ENCODE results near the gene PAPPA. TPM values are rescaled to one million over a fixed set of nuclear protein-coding genes. Genes with fewer than 3 reads are reported as not detected.

PAPPA gene
- total RNA-seq, 1 experiment from 2014 or later: not detected

DNA sequence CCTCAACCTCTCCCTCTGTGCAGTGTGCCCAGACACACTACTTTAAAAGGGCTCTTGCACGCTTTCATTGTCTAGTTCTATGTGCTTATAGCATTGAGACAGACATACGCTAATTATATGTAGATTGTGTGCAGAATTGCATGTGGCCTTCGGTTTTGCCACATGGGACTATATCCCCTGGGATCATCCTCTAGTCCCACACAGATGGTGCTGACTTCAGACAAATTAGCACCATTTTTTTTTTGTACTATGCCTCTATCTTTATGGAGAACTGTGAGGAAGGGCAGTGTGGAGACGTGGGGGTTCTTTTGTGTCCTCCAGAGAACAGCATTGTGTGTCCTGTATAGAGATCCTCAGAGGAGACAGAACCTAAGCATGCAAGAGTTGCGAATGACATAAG is 29.3 kb downstream of the PAPPA start:
- no peak for DNase-seq (ENCODE audit: low spot score)

DNA sequence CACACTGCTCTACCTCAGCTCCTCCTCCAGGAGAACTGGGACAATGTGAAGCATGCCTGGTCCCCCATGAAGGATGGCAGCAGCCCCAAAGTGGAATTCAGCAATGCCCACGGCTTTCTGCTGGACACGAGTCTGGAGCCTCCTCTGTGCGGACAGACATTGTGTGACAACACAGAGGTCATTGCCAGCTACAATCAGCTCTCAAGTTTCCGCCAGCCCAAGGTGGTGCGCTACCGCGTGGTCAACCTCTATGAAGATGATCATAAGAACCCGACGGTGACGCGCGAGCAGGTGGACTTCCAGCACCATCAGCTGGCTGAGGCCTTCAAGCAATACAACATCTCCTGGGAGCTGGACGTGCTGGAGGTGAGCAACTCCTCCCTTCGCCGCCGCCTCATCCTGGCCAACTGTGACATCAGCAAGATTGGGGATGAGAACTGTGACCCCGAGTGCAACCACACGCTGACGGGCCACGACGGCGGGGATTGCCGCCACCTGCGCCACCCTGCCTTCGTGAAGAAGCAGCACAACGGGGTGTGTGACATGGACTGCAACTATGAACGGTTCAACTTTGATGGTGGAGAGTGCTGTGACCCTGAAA is 34.1 kb downstream of the PAPPA start:
- DNase-seq (ENCODE audit: low spot score): no peak

DNA sequence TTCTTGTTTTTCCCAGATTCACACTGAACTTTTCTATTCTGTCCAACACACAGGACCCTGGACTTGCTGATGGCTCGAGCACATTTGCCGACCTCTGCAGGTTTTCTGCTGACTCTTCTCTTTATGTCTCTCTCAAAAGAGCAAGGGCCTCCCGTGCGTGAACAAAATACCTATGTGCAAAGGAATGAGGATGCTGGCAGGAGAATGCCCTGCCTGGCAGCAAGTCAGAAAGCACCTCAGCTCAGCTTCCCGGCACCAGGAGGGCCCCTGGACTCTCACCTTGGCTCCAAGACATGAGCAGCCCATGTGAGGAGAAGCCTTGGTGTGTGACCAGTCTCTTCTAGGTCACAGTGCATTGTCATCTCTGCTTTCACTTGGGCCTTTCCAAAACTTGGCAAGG is 36.1 kb downstream of the PAPPA start:
- DNase-seq (ENCODE audit: low spot score): no peak

DNA sequence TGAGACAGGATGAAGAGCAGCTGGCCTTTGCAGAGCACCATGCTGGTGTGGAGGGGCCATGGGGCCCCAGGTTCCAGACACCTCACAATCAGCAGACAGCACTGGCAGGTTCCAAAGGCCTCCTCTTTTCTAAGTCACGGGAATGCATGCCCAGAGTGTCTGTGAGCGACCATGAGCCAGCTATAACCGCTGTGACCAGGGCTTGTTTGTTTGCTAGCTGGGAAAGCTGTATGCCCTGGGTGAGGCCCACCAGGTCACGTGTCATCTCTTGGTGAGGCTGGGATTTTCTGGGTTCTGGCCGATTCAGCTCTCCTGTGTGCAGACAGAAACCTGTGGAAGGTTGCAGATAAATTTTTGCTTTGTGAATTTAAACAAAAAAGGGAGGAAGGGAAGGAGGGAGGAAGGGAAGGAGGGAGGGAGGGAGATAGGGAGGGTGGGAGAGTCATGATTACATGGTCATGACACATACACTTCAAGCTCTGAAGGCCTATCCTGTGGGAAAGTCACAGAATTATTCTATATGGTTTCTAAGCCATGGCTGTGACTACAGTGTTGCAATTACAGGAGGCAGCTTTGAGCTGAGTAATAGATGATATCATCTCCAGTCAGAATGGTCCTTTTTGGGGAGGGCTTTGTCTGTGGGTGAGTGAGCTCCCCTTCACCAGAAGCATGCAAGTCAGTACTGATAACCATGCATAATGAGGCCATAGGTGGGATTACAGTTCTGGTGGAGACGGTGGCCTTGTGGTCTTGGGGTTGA is 37.2 kb downstream of the PAPPA start:
- DNase-seq (ENCODE audit: low spot score): peak; percentile 47

DNA sequence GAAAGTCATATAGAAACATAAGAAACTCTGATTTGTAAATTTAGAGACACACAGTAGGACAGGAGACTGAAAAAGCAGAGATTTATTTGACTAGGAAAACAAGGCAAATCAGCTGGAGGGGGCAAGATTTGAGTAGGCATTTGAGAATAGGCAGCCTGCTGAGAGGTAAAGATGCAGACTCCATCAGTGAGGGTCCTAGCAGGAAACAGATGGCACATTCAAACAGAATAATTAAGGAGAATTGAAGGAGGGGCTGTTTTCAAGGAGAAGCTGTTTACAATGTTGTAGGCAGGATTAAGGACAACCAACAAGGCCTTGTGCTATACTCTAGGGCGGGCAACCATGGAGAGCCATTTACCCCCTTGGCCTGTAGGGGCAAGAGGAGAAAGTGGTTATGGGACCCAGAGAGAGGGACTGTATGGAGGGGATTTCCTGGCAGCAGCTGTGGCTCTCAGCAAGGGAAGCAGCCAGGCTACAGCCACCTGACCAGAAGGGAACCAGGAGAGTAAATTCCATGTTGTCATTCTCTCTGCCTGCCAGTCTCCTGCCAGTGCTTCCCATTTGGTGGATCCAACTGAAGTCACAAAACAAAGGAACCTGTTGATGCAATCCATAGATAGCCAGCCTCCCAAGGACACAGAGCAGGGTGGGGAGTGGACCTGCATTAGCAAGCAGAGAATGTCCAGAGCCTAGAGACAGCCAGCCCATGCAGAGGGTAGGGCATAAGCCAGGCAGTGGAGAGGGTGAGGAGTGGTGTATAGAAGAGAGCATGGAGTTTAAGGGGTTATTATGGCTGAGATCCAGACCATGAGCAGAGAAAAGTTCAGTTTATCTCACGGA is 38.2 kb downstream of the PAPPA start:
- DNase-seq (ENCODE audit: low spot score): no peak

DNA sequence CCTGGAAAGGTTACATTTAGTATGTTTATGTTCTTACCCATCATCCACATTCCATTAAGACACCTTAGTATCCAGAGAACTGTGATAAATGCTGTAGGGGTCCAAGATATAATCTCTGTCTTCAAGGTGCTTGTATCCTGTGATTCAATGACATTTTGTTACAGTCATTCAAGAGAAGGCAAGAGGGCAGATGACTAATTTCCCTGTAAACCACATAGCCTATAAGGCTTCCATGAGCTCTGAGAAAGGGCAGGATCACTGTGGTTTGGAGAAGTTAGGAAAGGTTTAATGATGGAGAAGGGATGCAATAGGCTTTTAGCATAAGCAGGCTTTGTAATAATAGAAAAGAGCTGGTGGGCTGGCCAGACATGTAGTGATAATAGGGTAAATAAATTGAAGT is 40.0 kb downstream of the PAPPA start:
- peak; percentile 59 for DNase-seq (ENCODE audit: low spot score)

DNA sequence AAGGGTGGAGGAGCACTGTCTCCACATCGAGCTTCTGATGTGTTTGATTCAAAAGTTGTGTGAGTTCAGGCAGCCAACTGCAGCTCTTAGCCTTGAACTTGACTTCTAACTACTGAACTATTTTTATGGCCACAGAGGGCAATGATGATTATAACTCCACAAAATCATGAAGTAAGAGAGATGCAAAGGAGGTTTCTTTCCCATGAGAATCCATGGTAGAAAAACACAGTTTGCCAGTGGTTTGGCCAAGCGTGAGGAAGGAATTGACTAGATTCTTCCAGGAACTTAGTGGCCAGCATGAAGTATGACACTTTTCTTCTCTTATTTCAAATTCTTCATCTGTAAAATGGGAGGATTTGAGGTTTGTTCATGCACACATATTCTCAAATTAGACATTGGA is 43.2 kb downstream of the PAPPA start:
- no peak for DNase-seq (ENCODE audit: low spot score)

DNA sequence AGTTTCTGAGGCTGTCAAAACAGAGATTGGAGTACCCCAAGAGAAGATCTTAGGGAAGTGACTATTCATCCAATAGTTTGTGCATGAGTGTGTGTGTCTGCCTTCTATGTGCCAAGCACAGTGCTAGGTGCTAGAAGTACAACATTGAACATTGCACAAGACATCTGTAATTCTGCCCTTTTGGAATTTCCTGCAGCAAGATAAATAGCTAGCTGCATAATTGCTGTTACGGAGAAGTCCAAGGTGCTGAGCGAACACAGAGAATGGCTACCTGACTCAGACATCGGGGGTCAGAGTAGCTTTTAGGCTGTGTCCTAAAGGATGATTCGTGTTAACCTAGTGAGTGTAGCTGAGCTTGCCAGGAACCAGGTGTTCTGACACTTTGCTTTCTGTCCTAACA is 44.8 kb downstream of the PAPPA start:
- no peak for DNase-seq (ENCODE audit: low spot score)

DNA sequence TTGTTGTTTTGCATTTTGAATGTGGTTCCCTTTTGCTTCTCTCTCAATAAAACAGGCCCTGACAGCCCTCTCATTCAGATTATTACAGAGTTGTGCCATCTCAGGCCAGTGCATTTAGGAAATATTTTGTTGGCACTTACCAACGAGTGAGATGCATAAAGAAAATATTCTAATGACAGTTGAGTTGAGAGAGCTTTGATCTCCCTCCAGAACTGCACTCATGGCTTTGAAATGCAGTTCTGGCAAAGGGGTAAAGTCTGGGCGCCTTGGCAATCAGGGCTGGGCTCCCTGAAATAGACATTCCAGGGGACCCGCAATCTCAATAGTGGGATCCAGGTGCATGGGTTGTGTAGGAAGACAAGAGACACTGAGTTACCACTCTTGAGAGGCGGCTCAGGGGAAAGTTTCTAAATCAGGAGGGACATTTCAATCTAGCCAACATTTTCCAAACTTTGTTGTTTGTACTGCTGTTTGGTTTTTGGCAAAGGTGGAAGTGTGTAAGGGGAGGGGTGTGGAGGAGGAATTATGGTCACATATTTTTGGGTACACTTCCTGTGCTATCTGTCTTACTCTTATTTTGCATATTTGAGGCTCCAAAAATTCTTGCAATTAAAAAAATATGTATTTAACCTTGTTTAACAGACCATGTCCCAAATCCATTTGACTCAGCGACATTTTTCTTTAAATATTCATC is 48.8 kb downstream of the PAPPA start:
- no peak for DNase-seq (ENCODE audit: low spot score)

DNA sequence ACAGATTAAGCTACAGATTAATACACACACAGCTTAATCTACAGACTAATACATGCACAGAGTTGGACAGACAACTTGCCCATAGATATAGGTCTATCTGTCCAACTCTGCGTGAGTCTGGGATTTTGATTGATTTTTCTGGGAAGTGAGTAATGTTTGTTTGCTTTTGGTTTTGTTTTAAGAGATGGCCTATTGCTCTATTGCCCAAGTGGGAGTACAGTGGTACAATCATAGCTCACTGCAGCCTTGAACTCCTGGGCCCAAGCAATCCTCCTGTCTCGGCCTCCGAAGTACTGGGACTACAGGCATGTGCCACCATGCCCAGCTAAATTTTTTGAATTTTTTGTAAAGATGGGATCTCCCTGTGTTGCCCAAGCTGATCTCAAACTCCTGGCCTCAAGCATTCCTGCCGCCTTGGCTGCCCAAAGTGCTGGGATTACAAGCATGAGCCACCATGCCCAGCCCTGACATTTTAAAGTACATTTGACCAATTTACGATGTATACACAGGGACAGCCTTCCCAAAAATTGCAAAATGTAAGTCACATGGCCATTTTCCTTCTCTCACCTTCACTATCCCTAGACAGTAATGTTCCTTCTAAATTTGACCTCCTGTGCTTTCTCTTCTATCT is 50.8 kb downstream of the PAPPA start:
- no peak for DNase-seq (ENCODE audit: low spot score)

DNA sequence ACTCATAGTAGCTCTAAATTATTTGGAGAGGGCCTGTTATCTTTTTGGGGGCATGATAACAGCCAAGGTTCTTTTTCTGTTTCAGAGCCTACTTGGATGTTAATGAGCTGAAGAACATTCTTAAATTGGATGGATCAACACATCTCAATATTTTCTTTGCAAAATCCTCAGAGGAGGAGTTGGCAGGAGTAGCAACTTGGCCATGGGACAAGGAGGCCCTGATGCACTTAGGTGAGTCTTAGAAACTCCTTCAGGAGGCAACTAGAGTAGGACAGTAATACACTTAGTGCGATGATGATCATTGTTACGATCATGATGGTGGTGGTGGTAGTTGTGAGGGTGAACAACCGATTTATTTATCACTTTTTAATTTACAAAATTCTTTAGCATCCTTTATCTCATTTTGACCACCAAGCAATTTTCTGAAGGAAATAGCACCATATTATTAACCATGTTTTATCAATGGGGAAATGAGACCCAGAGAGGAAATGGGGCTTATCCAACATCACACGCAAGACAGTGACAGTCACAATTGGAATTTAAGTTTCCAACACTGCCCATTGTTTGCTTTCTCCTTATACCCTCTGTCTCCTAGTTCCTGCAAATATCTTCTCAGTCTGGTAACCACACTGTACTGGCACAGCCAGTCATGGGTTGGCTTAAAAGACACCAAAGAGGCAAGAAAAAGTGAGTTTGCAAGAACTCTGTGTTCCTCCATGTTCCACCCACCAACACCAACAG is 54.0 kb downstream of the PAPPA start:
- DNase-seq (ENCODE audit: low spot score): no peak

DNA sequence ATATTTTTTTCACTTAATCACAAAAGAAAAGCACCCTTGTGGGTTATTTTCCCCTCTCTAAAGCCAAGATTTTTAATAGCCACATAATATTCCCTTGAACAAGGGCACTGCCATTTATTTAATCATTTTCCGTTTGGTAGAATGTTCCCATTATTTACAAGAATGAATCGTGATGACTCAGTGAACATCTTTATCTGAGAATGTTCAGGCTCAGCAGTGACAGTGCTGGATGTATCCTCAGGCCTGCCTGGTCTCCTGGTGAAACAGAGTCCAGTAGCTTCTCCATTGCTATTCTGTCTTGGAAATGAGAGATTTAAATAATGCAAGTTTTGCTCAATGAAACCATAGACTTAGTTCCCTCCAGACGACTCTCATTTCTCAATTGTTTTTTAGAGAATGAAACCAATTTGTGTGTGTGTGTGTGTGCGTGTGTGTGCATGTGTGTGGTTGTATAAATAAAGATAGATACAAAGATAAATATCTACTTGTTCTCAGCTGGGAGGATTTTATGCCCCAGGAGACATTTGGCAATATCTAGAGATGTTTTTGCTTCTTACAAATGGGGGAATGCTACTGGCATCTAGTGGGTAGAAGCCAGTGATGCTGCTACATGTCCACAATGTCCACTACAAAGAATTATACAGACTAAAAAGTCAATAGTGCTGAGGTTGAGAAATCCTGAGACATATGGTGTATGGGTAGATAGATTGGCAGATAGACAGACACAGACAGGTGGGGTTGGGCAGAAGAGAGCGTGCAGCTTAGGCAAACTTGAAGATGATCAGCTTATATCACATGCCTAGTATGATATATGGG is 55.0 kb downstream of the PAPPA start:
- no peak for DNase-seq (ENCODE audit: low spot score)

DNA sequence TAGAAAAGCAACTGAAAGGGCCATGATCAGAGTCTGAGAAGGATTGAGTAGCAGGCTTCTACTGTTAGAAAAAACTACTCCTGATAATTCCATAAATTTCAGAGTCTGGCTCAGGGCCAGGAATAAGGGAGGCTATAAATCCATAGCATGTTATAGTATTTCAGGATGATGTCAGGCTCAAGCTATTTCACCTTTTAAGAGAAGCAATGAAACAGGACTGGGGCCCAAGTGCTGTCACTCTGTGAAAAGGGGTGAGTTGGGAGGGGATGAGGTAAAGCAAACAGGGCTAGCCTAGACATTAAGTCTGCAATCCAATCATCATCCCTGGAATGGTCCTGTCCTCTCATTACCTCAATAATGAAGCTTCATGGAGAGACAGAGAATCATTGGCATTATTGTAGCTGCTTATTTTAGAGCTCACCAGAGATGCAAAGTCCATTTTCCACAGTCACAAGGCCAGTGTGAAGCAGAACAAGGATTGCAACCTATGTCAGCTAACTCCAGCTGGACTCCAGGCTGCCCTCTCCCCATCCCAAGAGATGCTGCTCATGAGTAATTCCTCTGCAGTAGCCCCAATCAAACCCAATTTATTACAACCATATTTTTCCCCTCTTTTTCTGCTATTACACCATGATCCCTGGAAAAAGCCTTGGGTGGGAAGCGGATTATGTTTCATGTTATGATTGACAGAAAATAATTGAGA is 56.0 kb downstream of the PAPPA start:
- DNase-seq (ENCODE audit: low spot score): no peak

DNA sequence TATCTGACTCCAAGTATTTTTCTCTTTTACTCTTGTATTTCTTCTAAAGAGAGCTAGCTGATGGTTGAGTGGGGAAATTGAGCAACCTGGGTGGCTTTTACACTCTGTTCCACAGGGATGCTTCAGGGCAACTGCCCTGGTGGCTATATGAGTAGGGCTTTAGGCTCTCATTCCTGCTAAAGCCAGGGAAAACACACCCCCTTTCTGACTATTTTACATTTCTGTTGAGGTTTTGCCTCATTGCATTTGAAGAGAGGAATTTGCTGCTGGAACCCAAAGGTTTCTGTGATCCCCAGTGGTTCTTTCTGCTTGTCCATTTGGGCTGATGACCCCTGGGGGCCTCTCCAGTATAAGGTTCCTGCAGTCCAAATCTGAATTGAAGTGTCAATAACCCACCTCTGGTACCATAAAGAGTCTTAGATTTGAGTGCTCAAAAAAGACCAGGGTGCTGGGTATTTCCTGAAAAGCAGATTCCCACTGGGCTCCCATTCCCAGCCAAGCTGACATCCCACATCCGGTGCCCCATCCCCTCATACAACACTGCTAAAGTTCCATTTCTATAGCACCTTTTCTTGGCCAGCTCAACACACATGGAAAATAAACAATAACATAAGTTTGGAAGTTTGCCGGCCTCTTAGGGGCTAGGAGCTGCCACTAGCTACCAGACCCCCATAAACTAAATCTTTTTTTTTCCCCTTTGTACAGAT is 59.5 kb downstream of the PAPPA start:
- no peak for DNase-seq (ENCODE audit: low spot score)

DNA sequence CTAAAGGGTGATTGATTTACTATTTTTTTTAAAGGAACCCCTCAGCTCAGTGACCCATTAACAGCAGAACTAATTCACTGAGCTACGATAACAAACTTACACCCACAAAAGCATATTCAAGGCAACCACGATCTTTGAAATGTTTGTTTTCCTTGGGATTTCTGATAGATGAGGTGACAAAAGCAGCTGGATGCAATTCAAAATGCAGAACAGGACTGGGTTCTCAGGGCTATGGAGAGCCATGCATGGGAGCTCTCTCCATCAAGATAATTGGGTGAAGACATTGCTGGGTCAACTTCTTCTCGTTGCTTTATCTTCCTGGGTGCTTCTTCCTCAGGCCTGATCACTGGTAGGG is 60.1 kb downstream of the PAPPA start:
- no peak for DNase-seq (ENCODE audit: low spot score)

DNA sequence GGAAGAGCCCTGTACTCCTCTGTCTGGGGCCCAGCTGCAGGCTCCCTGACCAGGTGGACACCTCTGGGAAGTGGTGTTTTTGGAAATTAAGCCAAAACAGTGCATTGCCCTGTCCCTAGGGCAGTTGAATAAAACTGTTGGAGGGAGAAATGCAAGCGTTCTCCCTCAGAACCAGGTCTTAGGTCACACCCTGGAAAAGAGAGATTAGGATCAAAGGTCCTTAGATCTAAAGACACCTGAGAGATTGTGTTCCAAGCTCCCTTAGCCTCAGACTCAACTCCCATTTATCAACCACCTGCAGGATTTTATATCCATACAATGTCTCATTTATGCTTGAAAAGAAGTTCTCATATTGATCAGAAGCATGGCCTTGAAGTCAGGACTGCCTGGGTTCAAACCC is 64.8 kb downstream of the PAPPA start:
- DNase-seq (ENCODE audit: low spot score): no peak

DNA sequence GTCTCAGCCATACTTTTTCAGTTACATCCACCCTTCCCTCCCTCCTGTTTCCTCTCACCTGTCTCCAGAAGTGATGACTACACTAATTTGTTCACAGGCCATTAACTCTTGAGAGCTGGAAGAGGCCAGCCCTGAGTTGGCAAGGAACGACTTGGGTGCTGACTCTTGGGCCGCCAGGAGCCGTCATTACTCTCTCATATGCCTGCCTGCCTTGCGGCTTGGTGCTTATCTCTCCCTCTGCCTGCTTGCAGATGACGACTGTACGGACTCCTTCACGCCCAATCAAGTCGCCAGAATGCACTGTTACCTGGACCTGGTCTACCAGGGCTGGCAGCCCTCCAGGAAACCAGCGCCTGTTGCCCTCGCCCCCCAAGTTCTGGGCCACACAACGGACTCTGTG is 66.1 kb downstream of the PAPPA start:
- DNase-seq (ENCODE audit: low spot score): no peak

DNA sequence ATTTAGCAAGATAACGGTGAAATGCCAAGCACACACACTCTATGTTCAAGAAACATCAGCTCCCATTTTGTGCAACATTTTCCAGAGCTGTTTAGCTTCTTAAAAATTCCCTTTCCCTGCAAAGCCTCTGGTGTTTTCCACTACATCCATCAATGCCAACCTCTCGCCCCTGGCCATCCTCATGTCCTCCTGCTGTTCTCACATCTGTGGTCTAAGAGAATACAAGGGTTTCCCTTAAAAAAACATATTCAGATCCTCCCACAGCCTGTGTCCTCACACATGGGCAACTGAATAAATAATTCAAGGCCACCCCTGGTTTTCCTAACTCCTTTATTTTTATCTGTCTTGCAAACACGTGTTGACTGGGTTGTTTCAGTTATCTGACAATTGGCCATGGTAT is 70.3 kb downstream of the PAPPA start:
- no peak for DNase-seq (ENCODE audit: low spot score)

DNA sequence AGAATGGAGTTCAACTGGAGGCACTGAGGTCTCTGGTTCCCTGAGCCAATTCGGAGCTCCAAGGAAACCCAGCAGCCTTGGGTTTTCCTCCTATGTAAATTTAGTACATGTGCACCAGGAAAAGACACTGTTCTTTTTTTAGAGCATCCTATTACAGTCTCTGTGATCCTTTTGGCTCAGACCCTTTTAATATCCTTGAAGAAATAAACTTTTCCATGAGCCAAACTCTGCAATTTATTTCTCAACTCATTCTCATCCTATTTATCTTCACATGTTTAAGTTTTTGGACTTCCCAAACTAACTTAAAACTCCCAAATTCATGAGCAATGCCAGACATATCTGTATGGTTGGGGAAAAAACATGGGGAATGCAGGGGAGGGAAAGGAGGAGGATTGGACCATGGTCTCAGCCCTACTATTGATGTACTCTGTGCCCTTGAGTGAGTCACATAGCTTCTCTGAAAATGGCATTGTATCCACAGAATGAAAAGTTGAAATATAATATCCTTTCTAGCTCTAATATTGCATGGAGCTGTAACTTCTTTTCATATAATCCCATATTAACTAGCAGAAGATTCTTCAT is 76.6 kb downstream of the PAPPA start:
- no peak for DNase-seq (ENCODE audit: low spot score)

Data from A172 (cell line).